ENCODE results near the gene GABRA6.

GRCh38 chr5:161641444-161641843 lies 44.1 kb upstream of the GABRA6 start:
- TF ChIP-seq CTCF (conservative IDR thresholded peaks at IDR 0.05; ENCODE audit: low read depth in 2 of 2): no peak
- TF ChIP-seq EZH2 (IDR thresholded peaks at IDR 0.05; ENCODE audit: low read depth, unreplicated experiment): no peak
- TF ChIP-seq POLR2AphosphoS5 (IDR thresholded peaks at IDR 0.05; ENCODE audit: low read depth): no peak
- no peak for TF ChIP-seq ZNF114 (CRISPR knock-in tag; IDR thresholded peaks at IDR 0.05)
- TF ChIP-seq REST (IDR thresholded peaks at IDR 0.05; ENCODE audit: unreplicated experiment): no peak
- TF ChIP-seq EZH2phosphoT487 (IDR thresholded peaks at IDR 0.05; ENCODE audit: unreplicated experiment): no peak
- no peak for TF ChIP-seq ETS1 (IDR thresholded peaks at IDR 0.05)
- TF ChIP-seq JUNB (IDR thresholded peaks at IDR 0.05; ENCODE audit: unreplicated experiment): no peak
- TF ChIP-seq CREB1 (CRISPR knock-in tag; IDR thresholded peaks at IDR 0.05; ENCODE audit: low read depth): no peak
- no peak for TF ChIP-seq STAT1 (IDR thresholded peaks at IDR 0.05; ENCODE audit: unreplicated experiment)

Measured in GM23338 (cell line).